ENCODE results near the gene PANK4.

PANK4 gene

DNA sequence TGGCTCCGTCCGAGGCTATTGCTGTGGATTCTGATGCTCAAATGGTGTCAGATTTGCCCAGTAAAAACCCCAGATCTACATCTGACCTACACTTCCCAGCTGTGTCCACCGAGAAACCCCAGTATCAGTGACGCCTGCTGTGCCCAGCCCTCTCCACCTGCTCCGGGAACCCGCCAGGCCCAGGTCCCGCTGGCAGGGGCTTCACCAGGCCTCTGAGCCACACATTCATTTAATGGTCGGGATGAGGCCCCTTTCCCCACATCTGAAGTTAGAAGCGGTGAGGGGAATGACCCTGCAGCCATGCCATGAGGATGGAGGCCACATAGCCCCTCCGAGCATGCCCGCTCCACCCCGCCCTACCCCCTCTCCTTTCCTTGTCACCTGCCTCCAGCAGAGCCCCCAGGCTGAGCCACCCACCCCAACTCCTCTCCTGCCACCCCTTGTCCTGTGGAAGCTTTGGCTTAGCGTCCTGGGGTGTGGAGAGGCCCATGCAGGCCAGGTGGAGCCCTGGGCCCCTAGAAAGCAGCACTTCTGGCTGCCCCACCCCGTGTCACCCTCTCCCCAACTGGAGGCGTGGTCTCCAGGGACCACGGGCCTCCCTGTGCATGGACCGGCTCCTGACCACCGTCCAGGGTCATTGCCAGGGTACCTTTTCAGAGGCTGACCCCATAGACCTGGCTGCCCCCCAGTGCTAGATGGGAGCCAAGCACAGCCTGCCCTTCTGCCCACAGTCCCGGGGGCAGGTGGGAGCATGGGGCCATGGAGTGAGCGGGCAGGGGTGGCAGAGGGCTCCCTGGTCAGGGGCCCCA, 37.8 kb upstream of the PANK4 start:
- H3K4me1 Mint-ChIP-seq, result no peaks in the 10 kb centered on the region
- no peak for ATAC-seq (replicated peaks; ENCODE audit: extremely low read depth, poor library complexity, severe bottlenecking)
- peaks cover 6% of the 10 kb centered on the region for H3K36me3 Mint-ChIP-seq (ENCODE audit: insufficient read depth)
- H3K4me3 Mint-ChIP-seq, result no peak overlapping the region
- no peaks in the 10 kb centered on the region for H3K27me3 Mint-ChIP-seq
- H3K27ac Mint-ChIP-seq (ENCODE audit: low read depth), result no peak overlapping the region
- H3K9me3 Mint-ChIP-seq, result no peaks in the 10 kb centered on the region
- no peak for DNase-seq (ENCODE audit: low spot score in 2 of 2)

- Mint-ChIP-seq H3K27ac (ENCODE audit: low read depth) (no peak overlapping the region), H3K27me3 (no peaks in the 10 kb centered on the region), H3K4me3 (no peak overlapping the region), H3K9me3 (no peaks in the 10 kb centered on the region), H3K4me1 (peaks cover 7% of the 10 kb centered on the region), H3K36me3 (ENCODE audit: insufficient read depth) (peaks cover 9% of the 10 kb centered on the region)
- no peak for ATAC-seq (replicated peaks; ENCODE audit: extremely low read depth, poor library complexity, severe bottlenecking)
- no peak for DNase-seq (ENCODE audit: low spot score in 2 of 2)
These were observed 36.8 kb upstream of the PANK4 start for GRCh38 chr1:2563205-2563604.

DNA sequence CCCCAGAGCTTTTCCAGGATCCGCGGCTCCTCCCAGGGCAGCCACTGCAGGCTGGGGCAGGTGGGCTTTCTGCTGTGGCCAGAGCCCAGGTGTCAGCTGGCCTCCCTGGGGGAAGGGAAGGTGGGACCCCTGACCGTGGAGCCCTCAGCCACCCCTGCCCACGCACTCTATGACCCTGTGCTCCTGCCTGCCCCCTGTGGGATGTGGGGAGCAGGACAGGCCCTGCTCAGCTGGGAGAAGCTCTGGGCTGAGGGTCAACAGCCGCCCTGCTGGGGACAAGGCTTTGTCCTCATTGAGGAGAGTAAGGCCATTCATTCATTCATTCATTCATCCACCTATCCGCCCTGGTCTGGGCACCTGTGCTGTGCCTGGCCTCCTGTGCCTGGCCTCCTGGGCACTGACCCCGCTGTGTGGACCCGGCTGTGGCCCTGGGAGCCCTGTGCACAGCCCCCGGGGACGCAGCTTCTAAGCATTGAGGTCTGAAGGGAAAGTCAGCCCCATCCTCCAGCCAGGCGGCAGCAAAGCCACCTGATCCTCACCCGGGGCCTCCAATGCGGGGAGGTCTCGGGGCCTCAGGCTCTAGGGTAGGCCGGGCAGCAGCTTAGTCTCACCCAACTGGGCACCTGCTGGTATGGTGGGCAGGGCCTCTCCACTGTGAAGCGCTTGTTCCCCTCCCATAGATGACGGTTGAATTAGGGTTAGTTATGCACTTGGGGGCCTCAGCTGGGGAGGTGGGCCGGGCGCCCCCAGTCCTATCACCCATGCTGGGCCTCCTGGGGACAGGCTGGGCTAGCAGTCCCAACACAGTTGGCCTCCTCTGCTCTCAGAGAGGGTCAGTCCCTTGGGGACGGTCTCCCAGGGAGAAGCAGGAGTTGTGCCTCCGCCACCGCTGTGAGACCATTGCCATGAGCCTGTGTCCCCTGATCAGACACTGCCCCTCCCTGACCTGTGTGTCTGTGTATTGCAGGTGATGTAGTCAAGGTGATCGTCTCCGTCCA, 35.8 kb upstream of the PANK4 start:
- Mint-ChIP-seq H3K36me3 (ENCODE audit: insufficient read depth) (peaks cover 9% of the 10 kb centered on the region), H3K4me3 (no peak overlapping the region), H3K27ac (ENCODE audit: low read depth) (no peak overlapping the region), H3K4me1 (peaks cover 17% of the 10 kb centered on the region), H3K27me3 (no peaks in the 10 kb centered on the region), H3K9me3 (no peaks in the 10 kb centered on the region)
- no peak for ATAC-seq (replicated peaks; ENCODE audit: extremely low read depth, poor library complexity, severe bottlenecking)
- no peak for DNase-seq (ENCODE audit: low spot score in 2 of 2)

DNA sequence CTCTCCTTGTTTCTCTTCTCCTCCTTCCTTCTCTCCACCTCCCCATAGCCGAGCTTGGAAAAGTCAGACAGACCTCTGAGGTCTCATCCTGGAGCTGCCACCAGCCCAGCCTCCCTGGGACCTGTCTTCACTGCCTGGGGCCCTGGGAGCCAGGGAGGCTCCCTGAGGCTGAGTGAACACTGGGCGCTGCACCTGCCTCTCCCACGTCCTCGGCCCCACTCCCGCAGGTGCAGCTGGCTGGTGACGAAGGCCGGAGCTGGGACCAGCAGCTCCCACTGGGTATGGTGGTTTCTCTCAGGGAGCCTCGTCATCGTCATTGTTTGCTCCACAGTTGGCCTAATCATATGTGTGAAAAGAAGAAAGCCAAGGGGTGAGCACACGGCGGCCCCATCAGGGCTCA, 35.0 kb upstream of the PANK4 start:
- H3K4me3 Mint-ChIP-seq, result no peak overlapping the region
- H3K4me1 Mint-ChIP-seq, result peaks cover 24% of the 10 kb centered on the region

GRCh38 chr1:2560299-2561073, 34.1 kb upstream of the PANK4 start:
- peaks cover 16% of the 10 kb centered on the region for H3K36me3 Mint-ChIP-seq (ENCODE audit: insufficient read depth)
- no peak for ATAC-seq (replicated peaks; ENCODE audit: extremely low read depth, poor library complexity, severe bottlenecking)
- peaks cover 34% of the 10 kb centered on the region for H3K4me1 Mint-ChIP-seq
- DNase-seq (ENCODE audit: low spot score in 2 of 2), result no peak
- peak overlapping the region; percentile 19 for H3K27ac Mint-ChIP-seq (ENCODE audit: low read depth)
- H3K27me3 Mint-ChIP-seq, result no peaks in the 10 kb centered on the region
- H3K4me3 Mint-ChIP-seq, result no peak overlapping the region
- no peaks in the 10 kb centered on the region for H3K9me3 Mint-ChIP-seq

More for the DNA sequence above, 35.0 kb upstream of the PANK4 start:
- peak overlapping the region; percentile 5 for H3K27ac Mint-ChIP-seq (ENCODE audit: low read depth)
- H3K9me3 Mint-ChIP-seq, result no peaks in the 10 kb centered on the region
- no peak for DNase-seq (ENCODE audit: low spot score in 2 of 2)
- no peaks in the 10 kb centered on the region for H3K27me3 Mint-ChIP-seq
- peaks cover 11% of the 10 kb centered on the region for H3K36me3 Mint-ChIP-seq (ENCODE audit: insufficient read depth)
- ATAC-seq (replicated peaks; ENCODE audit: extremely low read depth, poor library complexity, severe bottlenecking), result no peak

GRCh38 chr1:2559509-2560298, 33.3 kb upstream of the PANK4 start:
- ATAC-seq (replicated peaks; ENCODE audit: extremely low read depth, poor library complexity, severe bottlenecking), result no peak
- DNase-seq (ENCODE audit: low spot score in 2 of 2), result no peak
- no peaks in the 10 kb centered on the region for H3K27me3 Mint-ChIP-seq
- H3K4me1 Mint-ChIP-seq, result peaks cover 41% of the 10 kb centered on the region
- no peak overlapping the region for H3K27ac Mint-ChIP-seq (ENCODE audit: low read depth)
- no peaks in the 10 kb centered on the region for H3K9me3 Mint-ChIP-seq
- H3K36me3 Mint-ChIP-seq (ENCODE audit: insufficient read depth), result peaks cover 16% of the 10 kb centered on the region
- no peak overlapping the region for H3K4me3 Mint-ChIP-seq

DNA sequence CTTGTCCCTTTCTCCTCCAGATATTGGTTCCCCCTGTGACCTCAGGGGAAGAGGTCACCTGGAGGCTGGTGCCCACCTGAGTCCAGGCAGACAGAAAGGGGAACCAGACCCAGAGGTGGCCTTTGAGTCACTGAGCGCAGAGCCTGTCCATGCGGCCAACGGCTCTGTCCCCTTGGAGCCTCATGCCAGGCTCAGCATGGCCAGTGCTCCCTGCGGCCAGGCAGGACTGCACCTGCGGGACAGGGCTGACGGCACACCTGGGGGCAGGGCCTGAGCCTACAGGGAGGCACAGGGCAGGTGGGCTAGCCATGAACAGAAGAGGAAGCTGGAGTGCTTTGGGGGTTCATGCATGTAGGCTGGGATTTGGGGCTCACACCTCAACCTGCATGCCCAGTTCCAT, 32.5 kb upstream of the PANK4 start:
- peak overlapping the region; percentile 95 for H3K27ac Mint-ChIP-seq (ENCODE audit: low read depth)
- DNase-seq (ENCODE audit: low spot score in 2 of 2) (no peak), ATAC-seq (replicated peaks; ENCODE audit: extremely low read depth, poor library complexity, severe bottlenecking) (no peak)
- H3K36me3 Mint-ChIP-seq (ENCODE audit: insufficient read depth), result peaks cover 16% of the 10 kb centered on the region
- H3K9me3 Mint-ChIP-seq, result no peaks in the 10 kb centered on the region
- H3K27me3 Mint-ChIP-seq, result no peaks in the 10 kb centered on the region
- H3K4me3 Mint-ChIP-seq, result peak overlapping the region; percentile 93
- peaks cover 49% of the 10 kb centered on the region for H3K4me1 Mint-ChIP-seq

DNA sequence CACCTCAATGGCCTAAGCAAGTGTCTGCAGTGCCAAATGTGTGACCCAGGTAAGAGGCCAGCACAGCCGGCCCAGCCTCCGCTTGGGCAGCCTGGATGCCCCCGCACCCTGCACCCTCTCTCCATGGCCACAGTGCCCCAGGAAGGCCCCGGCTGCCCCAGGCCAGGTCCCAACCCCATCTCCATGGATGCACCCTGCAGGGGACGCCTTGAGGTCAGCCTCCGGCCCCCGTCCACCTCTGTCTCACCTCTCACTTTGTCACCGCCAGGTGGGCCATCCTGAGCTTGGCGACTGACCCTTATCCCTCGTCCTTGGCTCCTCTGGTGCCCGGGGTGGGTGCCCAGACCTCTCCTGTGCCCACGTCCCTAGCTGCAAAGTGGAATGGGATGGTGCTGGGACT, 32.0 kb upstream of the PANK4 start:
- ATAC-seq (replicated peaks; ENCODE audit: extremely low read depth, poor library complexity, severe bottlenecking), result no peak
- Mint-ChIP-seq H3K4me3 (peak overlapping the region; percentile 93), H3K27me3 (no peaks in the 10 kb centered on the region), H3K27ac (ENCODE audit: low read depth) (peak overlapping the region; percentile 95), H3K36me3 (ENCODE audit: insufficient read depth) (peaks cover 18% of the 10 kb centered on the region), H3K4me1 (peaks cover 50% of the 10 kb centered on the region), H3K9me3 (no peaks in the 10 kb centered on the region)
- no peak for DNase-seq (ENCODE audit: low spot score in 2 of 2)

GRCh38 chr1:2557482-2558400, 31.3 kb upstream of the PANK4 start:
- Mint-ChIP-seq H3K27me3 (no peaks in the 10 kb centered on the region), H3K4me1 (peaks cover 50% of the 10 kb centered on the region), H3K27ac (ENCODE audit: low read depth) (peak overlapping the region; percentile 95)

GRCh38 chr1:2556678-2557481, 30.5 kb upstream of the PANK4 start:
- Mint-ChIP-seq H3K27ac (ENCODE audit: low read depth) (peak overlapping the region; percentile 95), H3K4me1 (peaks cover 50% of the 10 kb centered on the region), H3K27me3 (no peaks in the 10 kb centered on the region), H3K36me3 (ENCODE audit: insufficient read depth) (peaks cover 18% of the 10 kb centered on the region), H3K9me3 (no peaks in the 10 kb centered on the region), H3K4me3 (peak overlapping the region; percentile 93)
- no peak for DNase-seq (ENCODE audit: low spot score in 2 of 2)
- peak; percentile 1 for ATAC-seq (replicated peaks; ENCODE audit: extremely low read depth, poor library complexity, severe bottlenecking)

More at GRCh38 chr1:2557482-2558400, 31.3 kb upstream of the PANK4 start:
- Mint-ChIP-seq H3K9me3 (no peaks in the 10 kb centered on the region), H3K4me3 (peak overlapping the region; percentile 93), H3K36me3 (ENCODE audit: insufficient read depth) (peaks cover 18% of the 10 kb centered on the region)
- DNase-seq (ENCODE audit: low spot score in 2 of 2) (no peak), ATAC-seq (replicated peaks; ENCODE audit: extremely low read depth, poor library complexity, severe bottlenecking) (no peak)
